Measurements from ENCODE around the gene RDH5.

GRCh38 chr12:55746913-55747231 lies 26.7 kb downstream of the RDH5 start:
- TF ChIP-seq POLR2AphosphoS5 (IDR thresholded peaks at IDR 0.05) (no peak), EP300 (conservative IDR thresholded peaks at IDR 0.05; ENCODE audit: poor library complexity, severe bottlenecking) (no peak), EZH2 (IDR thresholded peaks at IDR 0.05; ENCODE audit: borderline replicate concordance, insufficient read depth, low read length, poor library complexity, severe bottlenecking) (no peak)
- TF ChIP-seq, protein P1, sequence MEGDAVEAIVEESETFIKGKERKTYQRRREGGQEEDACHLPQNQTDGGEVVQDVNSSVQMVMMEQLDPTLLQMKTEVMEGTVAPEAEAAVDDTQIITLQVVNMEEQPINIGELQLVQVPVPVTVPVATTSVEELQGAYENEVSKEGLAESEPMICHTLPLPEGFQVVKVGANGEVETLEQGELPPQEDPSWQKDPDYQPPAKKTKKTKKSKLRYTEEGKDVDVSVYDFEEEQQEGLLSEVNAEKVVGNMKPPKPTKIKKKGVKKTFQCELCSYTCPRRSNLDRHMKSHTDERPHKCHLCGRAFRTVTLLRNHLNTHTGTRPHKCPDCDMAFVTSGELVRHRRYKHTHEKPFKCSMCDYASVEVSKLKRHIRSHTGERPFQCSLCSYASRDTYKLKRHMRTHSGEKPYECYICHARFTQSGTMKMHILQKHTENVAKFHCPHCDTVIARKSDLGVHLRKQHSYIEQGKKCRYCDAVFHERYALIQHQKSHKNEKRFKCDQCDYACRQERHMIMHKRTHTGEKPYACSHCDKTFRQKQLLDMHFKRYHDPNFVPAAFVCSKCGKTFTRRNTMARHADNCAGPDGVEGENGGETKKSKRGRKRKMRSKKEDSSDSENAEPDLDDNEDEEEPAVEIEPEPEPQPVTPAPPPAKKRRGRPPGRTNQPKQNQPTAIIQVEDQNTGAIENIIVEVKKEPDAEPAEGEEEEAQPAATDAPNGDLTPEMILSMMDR (IDR thresholded peaks at IDR 0.05; ENCODE audit: poor library complexity, severe bottlenecking) = no peak

Data from neural cell (in vitro differentiated cells).